Endothelial cell of umbilical vein (primary cell): ENCODE results near the gene MAP4K4. TPM values are rescaled to one million over a fixed set of nuclear protein-coding genes. Genes with fewer than 3 reads are reported as not detected.

ENCODE experiments used
- BruUV-seq: library from RNA; stranded (reverse); fragments of 400-500 nt; replicated peaks from 2 replicates; lab custom pipeline; 2021; lab: Mats Ljungman, UMichigan
- CTCF ChIA-PET: fragments of 300-600, 350-600 bp; sonication (Branson Sonifier 250); formaldehyde crosslinking; loops from one replicate; lab custom pipeline; 2021; ENCODE audit warnings: antibody characterized with exemption, inconsistent platforms; lab: Charles Lee
- POLR2A ChIA-PET: fragments of 300-600, 350-600 bp; sonication (Branson Sonifier 250); formaldehyde crosslinking; loops from one replicate; lab custom pipeline; 2021; ENCODE audit warnings: antibody characterized with exemption, inconsistent platforms; lab: Charles Lee
- DNase-seq: peaks from one replicate; pipeline ENCODE4 v3.0.0-alpha.2; 2011; ENCODE audit warnings: low read depth, low spot score
- FAIRE-seq: peaks from 2 replicates; lab custom pipeline; 2011; peaks lifted over from hg19 to GRCh38; lab: Jason Lieb, UNC
- H2AFZ ChIP-seq: 2 replicates; pipeline ENCODE4 v1.6.0; 2012; ENCODE audit warnings: low read depth, low read length, control low read depth, inconsistent platforms
- H3K27ac ChIP-seq: 2 replicates; pipeline ENCODE4 v1.5.1; 2011; ENCODE audit warnings: low read depth, mild to moderate bottlenecking, control low read depth, low read length, moderate library complexity; ENCODE audit not compliant: insufficient read depth
- H3K27me3 ChIP-seq, 2 experiments: 2 replicates each; pipeline versions ENCODE4 v1.6.0 to v1.6.1; 2011; ENCODE audit warnings: low read length in 2 of 2, mixed read lengths in 1 of 2; ENCODE audit not compliant: control insufficient read depth in 2 of 2, insufficient read depth in 2 of 2
- H3K36me3 ChIP-seq, 2 experiments: 2 replicates in 1 of 2; 3 replicates in 1 of 2; pipeline ENCODE4 v1.5.1; 2011; ENCODE audit warnings: low read length in 2 of 2, mild to moderate bottlenecking in 1 of 2, moderate library complexity in 1 of 2; ENCODE audit not compliant: control insufficient read depth in 2 of 2, insufficient read depth in 2 of 2; ENCODE audit errors: extremely low read depth in 1 of 2
- H3K4me1 ChIP-seq: 3 replicates; pipeline ENCODE4 v1.5.1; 2011; ENCODE audit warnings: mild to moderate bottlenecking, low read length; ENCODE audit not compliant: control insufficient read depth, insufficient read depth; ENCODE audit errors: extremely low read depth
- H3K4me2 ChIP-seq: 2 replicates; pipeline ENCODE4 v1.6.1; 2011; ENCODE audit warnings: low read length, control low read depth, mixed read lengths; ENCODE audit not compliant: insufficient read depth
- H3K4me3 ChIP-seq, 3 experiments: fragments of 200-600 bp in 1 of 3; sonication (generic), shearing (Covaris generic) in 1 of 3; replicated peaks in 1 of 3; 2 replicates each; pipeline ENCODE4 v1.5.1; 2011 to 2016; ENCODE audit warnings: control low read depth in 3 of 3, low read length in 3 of 3, mild to moderate bottlenecking in 2 of 3, inconsistent platforms in 1 of 3, low read depth in 1 of 3, moderate library complexity in 1 of 3; ENCODE audit not compliant: insufficient read depth in 1 of 3
- H3K79me2 ChIP-seq: 2 replicates; pipeline ENCODE4 v1.6.0; 2012; ENCODE audit warnings: low read length, inconsistent platforms; ENCODE audit not compliant: control insufficient read depth, insufficient read depth
- H3K9ac ChIP-seq: replicated peaks from 2 replicates; pipeline ENCODE3; 2011; ENCODE audit warnings: low read length, control low read depth; ENCODE audit not compliant: insufficient read depth; ENCODE audit errors: extremely low read depth
- H3K9me1 ChIP-seq: replicated peaks from 3 replicates; pipeline ENCODE4 v1.6.0; 2011; ENCODE audit warnings: mild to moderate bottlenecking, low read length; ENCODE audit not compliant: control insufficient read depth, insufficient read depth; ENCODE audit errors: extremely low read depth
- H3K9me3 ChIP-seq: replicated peaks from 2 replicates; pipeline ENCODE4 v1.5.1; 2012; ENCODE audit warnings: low read length, inconsistent platforms; ENCODE audit not compliant: control insufficient read depth, insufficient read depth
- H4K20me1 ChIP-seq: replicated peaks from 2 replicates; pipeline ENCODE3; 2011; ENCODE audit warnings: mild to moderate bottlenecking, low read length; ENCODE audit not compliant: control insufficient read depth, insufficient read depth; ENCODE audit errors: extremely low read depth
- EZH2 ChIP-seq: IDR thresholded peaks from 2 replicates; pipeline ENCODE4 v1.6.1; 2012; ENCODE audit warnings: borderline replicate concordance, low read depth, mild to moderate bottlenecking, moderate library complexity, low read length, inconsistent platforms; ENCODE audit not compliant: severe bottlenecking
- FOS ChIP-seq: IDR thresholded peaks from 2 replicates; pipeline ENCODE4 v1.6.1; 2011; ENCODE audit warnings: mild to moderate bottlenecking, low read length, moderate library complexity, borderline replicate concordance; ENCODE audit not compliant: insufficient read depth
- GATA2 ChIP-seq: IDR thresholded peaks from 2 replicates; pipeline ENCODE4 v1.7.0; 2011; ENCODE audit warnings: low read depth, mild to moderate bottlenecking, moderate library complexity, mixed read lengths, low read length; ENCODE audit not compliant: insufficient read length, insufficient read depth
- JUN ChIP-seq: IDR thresholded peaks from 2 replicates; pipeline ENCODE4 v1.6.1; 2011; ENCODE audit warnings: borderline replicate concordance, low read depth; ENCODE audit not compliant: insufficient read length, insufficient read depth
- MYC ChIP-seq: IDR thresholded peaks from one replicate; pipeline ENCODE4 v1.6.1; 2011; ENCODE audit warnings: mild to moderate bottlenecking, low read depth, low read length
- POLR2A ChIP-seq: IDR thresholded peaks from 2 replicates; pipeline ENCODE4 v1.6.1; 2012; ENCODE audit warnings: low read depth, mild to moderate bottlenecking, control low read depth, low read length
- POLR2AphosphoS5 ChIP-seq: IDR thresholded peaks from 2 replicates; pipeline ENCODE4 v1.6.1; 2012; ENCODE audit warnings: low read depth, mild to moderate bottlenecking, control low read depth, low read length, moderate library complexity; ENCODE audit not compliant: insufficient read depth
- dilution Hi-C: fragments of 300-500 bp; cut with MboI; formaldehyde crosslinking; loops from one replicate; pipeline ENCODE4 v1.15.0; 2019; ENCODE audit warnings: low sequenced_read_pairs; ENCODE audit not compliant: extremely low pct_ligation_motif_present
- intact Hi-C: fragments of 100-400 bp; cut with micrococcal nuclease; formaldehyde crosslinking; loops from one replicate; pipeline ENCODE4 v1.10.0; 2022
- polyA plus RNA-seq, 4 experiments: library from polyadenylated mRNA; depleted of rRNA in 3 of 4; stranded (reverse) in 3 of 4; unstranded in 1 of 4; fragments of >200 nt; gene quantifications; 2 replicates each; pipeline versions ENCODE4 v1.2.1 to v1.2.3, GENCODE V29; 2011 to 2012; ENCODE audit warnings: missing spikeins in 1 of 4
- total RNA-seq: library from RNA; stranded (reverse); gene quantifications from 2 replicates; pipeline ENCODE4 v1.2.3, GENCODE V29; 2021
- TF ChIP-seq, protein P1 (sequence below), 2 donors: IDR thresholded peaks; 1 replicate in 1 of 2; 2 replicates in 1 of 2; pipeline ENCODE4 v1.5.1; 2011; ENCODE audit warnings: low read length in 2 of 2, mild to moderate bottlenecking in 2 of 2, moderate library complexity in 2 of 2, control low read depth in 1 of 2, inconsistent platforms in 1 of 2, low read depth in 1 of 2; ENCODE audit not compliant: insufficient read depth in 1 of 2; ENCODE audit errors: extremely low read depth in 1 of 2
- TF ChIP-seq, protein P2 (sequence below): IDR thresholded peaks from 2 replicates; pipeline ENCODE4 v1.6.1; 2011; ENCODE audit not compliant: insufficient read depth, insufficient read length

The MAP4K4 gene
- total and polyA plus RNA-seq, 2 donors (not counting 3 experiments of a cell fraction or from before 2014, with no cell fraction given), result 79.4 to 269 TPM

DNA sequence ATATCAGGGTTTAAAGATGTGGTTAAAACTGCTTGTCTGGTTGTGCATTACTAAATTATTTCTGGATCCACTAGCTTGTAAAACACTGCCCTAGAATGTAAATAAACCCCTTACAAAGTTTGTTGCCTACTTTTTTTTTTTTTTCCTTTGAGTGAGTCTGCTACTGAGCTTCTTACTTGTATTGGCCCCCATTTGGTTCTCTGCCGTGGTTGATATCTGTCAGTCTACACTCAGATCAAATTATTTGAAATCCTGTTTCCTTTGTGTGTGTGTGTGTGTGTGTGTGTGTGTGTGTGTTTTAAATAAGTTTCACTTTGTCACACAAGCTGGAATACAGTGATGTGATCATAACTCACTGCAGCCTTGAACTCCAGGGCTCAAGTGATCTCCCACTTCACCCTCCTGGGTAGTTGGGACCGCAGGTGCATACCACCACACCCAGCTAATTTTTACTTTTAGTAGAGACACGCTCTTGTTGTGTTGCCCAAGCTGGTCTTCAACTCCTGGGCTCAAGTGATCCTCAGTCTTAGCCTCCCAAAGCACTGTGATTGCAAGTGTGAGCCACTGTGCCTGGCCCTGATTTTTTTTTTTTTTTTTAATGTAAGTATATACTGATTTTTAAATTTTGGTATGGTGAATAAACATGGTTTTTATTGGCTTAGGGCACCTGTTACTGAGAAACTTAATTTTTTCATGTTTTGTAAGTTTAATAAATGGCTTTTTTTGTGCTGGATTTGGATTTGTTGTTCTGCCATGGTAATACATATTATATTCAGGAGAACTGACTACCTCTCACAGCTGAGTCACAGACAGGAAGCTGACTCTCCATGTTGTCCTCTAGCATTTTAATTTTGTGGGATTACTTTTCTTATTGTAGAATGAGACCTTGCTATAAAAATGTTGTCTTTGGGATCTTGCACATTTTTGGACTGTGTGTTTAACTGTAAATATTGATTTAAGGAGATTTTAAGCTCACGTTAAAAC is 48.5 kb downstream of the MAP4K4 start:
- dilution Hi-C loops, result no loop called here
- no TSS peak for BruUV-seq
- peaks cover 77% of the 10 kb centered on the region for H3K79me2 ChIP-seq
- no peak overlapping the region for H2AFZ ChIP-seq
- no peaks in the 10 kb centered on the region for H3K27me3 ChIP-seq
- H3K4me1 ChIP-seq, result peaks cover 43% of the 10 kb centered on the region
- H3K27ac ChIP-seq, result peak overlapping the region; percentile 88
- H3K36me3 ChIP-seq, result no peaks in the 10 kb centered on the region
- TF ChIP-seq POLR2A (no peak), JUN (peak; percentile 81), FOS (peak; percentile 91)
- peak; percentile 85 for FAIRE-seq
- peak; percentile 87 for DNase-seq
- H3K4me2 ChIP-seq, result peak overlapping the region; percentile 90
- no peaks in the 10 kb centered on the region for H3K9me1 ChIP-seq
- ChIA-PET POLR2A (interaction anchor here (0.7 kb wide), 1 partner anchor 27 kb away, joined by 4 read pairs; no protein-coding TSS in a partner anchor), CTCF (interaction anchor here (0.7 to 4.6 kb wide), 17 partner anchors 10 to 838 kb away, joined by 3 to 24 read pairs (median 4); partner anchors contain the start of gene MAP4K4)
- intact Hi-C loops, result loop anchor here (1.0 kb wide), 2 partner anchors 10 to 13 kb away; no protein-coding TSS in a partner anchor
- peak overlapping the region; percentile 49 for H3K9ac ChIP-seq
- H3K4me3 ChIP-seq, result peak overlapping the region in 1 of 3 experiments; percentile 26
- peaks cover 5% of the 10 kb centered on the region for H4K20me1 ChIP-seq
- no peaks in the 10 kb centered on the region for H3K9me3 ChIP-seq

DNA sequence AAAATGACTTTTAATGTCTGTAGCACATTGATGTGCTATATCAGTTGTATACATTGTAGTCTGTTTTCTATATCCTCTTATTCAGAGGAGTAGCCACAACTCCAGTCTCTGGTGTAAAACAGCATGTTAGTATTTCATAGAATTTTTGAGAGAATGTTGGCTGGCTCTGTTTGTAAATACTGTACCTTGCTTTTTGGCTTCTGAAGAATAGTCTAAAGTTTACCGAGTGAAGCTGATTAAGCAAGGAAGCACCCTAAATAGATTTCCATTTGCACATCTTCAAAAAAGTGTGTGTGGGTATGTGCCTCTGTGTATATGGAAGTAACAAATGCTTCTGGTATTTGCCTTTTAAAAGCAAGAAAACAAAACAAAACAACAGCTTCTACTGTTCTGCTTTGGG is 50.5 kb downstream of the MAP4K4 start:
- no peaks in the 10 kb centered on the region for H3K9me3 ChIP-seq
- dilution Hi-C loops, result no loop called here
- no peak overlapping the region for H2AFZ ChIP-seq
- no peaks in the 10 kb centered on the region for H3K27me3 ChIP-seq
- H3K79me2 ChIP-seq, result peaks cover 79% of the 10 kb centered on the region
- CTCF ChIA-PET, result interaction anchor here (4.6 kb wide), 1 partner anchor 10 kb away, joined by 24 read pairs; no protein-coding TSS in a partner anchor
- no peak overlapping the region for H3K4me3 ChIP-seq
- DNase-seq, result no peak
- intact Hi-C loops, result no loop called here
- no peak for FAIRE-seq
- H3K36me3 ChIP-seq, result no peaks in the 10 kb centered on the region
- peaks cover 16% of the 10 kb centered on the region for H4K20me1 ChIP-seq
- H3K4me1 ChIP-seq, result peaks cover 47% of the 10 kb centered on the region
- H3K4me2 ChIP-seq, result no peak overlapping the region
- no peaks in the 10 kb centered on the region for H3K9me1 ChIP-seq
- POLR2A ChIA-PET, result no interaction called here
- no peak overlapping the region for H3K9ac ChIP-seq
- BruUV-seq, result no TSS peak
- TF ChIP-seq, protein P1, sequence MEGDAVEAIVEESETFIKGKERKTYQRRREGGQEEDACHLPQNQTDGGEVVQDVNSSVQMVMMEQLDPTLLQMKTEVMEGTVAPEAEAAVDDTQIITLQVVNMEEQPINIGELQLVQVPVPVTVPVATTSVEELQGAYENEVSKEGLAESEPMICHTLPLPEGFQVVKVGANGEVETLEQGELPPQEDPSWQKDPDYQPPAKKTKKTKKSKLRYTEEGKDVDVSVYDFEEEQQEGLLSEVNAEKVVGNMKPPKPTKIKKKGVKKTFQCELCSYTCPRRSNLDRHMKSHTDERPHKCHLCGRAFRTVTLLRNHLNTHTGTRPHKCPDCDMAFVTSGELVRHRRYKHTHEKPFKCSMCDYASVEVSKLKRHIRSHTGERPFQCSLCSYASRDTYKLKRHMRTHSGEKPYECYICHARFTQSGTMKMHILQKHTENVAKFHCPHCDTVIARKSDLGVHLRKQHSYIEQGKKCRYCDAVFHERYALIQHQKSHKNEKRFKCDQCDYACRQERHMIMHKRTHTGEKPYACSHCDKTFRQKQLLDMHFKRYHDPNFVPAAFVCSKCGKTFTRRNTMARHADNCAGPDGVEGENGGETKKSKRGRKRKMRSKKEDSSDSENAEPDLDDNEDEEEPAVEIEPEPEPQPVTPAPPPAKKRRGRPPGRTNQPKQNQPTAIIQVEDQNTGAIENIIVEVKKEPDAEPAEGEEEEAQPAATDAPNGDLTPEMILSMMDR (IDR thresholded peaks at IDR 0.05; ENCODE audit: extremely low read depth in 1 of 2, insufficient read depth in 1 of 2, low read depth in 1 of 2, low read length in 2 of 2), result no peak
- TF ChIP-seq GATA2 (no peak), EZH2 (no peak), JUN (no peak), MYC (no peak), POLR2AphosphoS5 (no peak), POLR2A (no peak), FOS (no peak)
- TF ChIP-seq, protein P2, sequence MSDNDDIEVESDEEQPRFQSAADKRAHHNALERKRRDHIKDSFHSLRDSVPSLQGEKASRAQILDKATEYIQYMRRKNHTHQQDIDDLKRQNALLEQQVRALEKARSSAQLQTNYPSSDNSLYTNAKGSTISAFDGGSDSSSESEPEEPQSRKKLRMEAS, result no peak
- H3K27ac ChIP-seq, result no peak overlapping the region
